KMS-11 (cell line): ENCODE measurements around the gene CCDC66.
"Not testable (repeated sequence)": the region's sequence is repeated elsewhere in the genome, so short reads cannot be mapped to it uniquely, and the experiment has no call there.

Experiments
- H2AFZ ChIP-seq: fragments of 200-600 bp; sonication (generic); 2 replicates; pipeline ENCODE4 v1.6.1; 2016; ENCODE audit warnings: antibody characterized with exemption, mixed run types, low read depth
- H3K27ac ChIP-seq: fragments of 200-600 bp; sonication (generic); 2 replicates; pipeline ENCODE4 v1.6.1; 2016; ENCODE audit warnings: mild to moderate bottlenecking, mixed run types
- H3K27me3 ChIP-seq: fragments of 200-600 bp; sonication (generic); 2 replicates; pipeline ENCODE4 v1.6.1; 2017; ENCODE audit warnings: mild to moderate bottlenecking, low read depth, mixed run types, moderate library complexity; ENCODE audit not compliant: insufficient read depth
- H3K36me3 ChIP-seq: fragments of 200-600 bp; sonication (generic); 2 replicates; pipeline ENCODE4 v1.6.1; 2017; ENCODE audit warnings: mild to moderate bottlenecking, mixed run types; ENCODE audit not compliant: insufficient read depth
- H3K4me1 ChIP-seq: fragments of 200-600 bp; sonication (generic); 2 replicates; pipeline ENCODE4 v1.6.1; 2016; ENCODE audit warnings: mild to moderate bottlenecking, low read depth, mixed run types; ENCODE audit not compliant: poor library complexity, severe bottlenecking
- H3K4me2 ChIP-seq: fragments of 200-600 bp; sonication (generic); 2 replicates; pipeline ENCODE4 v1.7.0; 2016; ENCODE audit warnings: mild to moderate bottlenecking, mixed run types
- H3K4me3 ChIP-seq: fragments of 200-600 bp; sonication (generic); IDR thresholded peaks from 2 replicates; pipeline ENCODE4 v1.6.1; 2017; ENCODE audit warnings: low read depth, low read length, mixed read lengths; ENCODE audit not compliant: insufficient read depth
- H3K79me2 ChIP-seq: fragments of 200-600 bp; sonication (generic); 2 replicates; pipeline ENCODE4 v1.6.1; 2016; ENCODE audit warnings: low read depth, mixed run types; ENCODE audit not compliant: insufficient read depth
- H3K9ac ChIP-seq: fragments of 200-600 bp; sonication (generic); 2 replicates; pipeline ENCODE4 v1.6.1; 2016; ENCODE audit warnings: mild to moderate bottlenecking, mixed run types
- H4K20me1 ChIP-seq: fragments of 200-600 bp; sonication (generic); 2 replicates; pipeline ENCODE4 v1.6.1; 2016; ENCODE audit warnings: mild to moderate bottlenecking, mixed run types; ENCODE audit not compliant: insufficient read depth
- TF ChIP-seq, protein P1 (sequence below): fragments of 200-600 bp; sonication (generic); conservative IDR thresholded peaks from 2 replicates; pipeline ENCODE4 v1.6.1; 2017; ENCODE audit warnings: low read depth, mild to moderate bottlenecking, antibody characterized with exemption, low read length, moderate library complexity, mixed read lengths

CCDC66 gene

GRCh38 chr3:56536735-56537134 is 20.2 kb upstream of the CCDC66 start:
- Histone ChIP-seq H3K27me3 (no peaks in the 10 kb centered on the region), H4K20me1 (no peaks in the 10 kb centered on the region)
- TF ChIP-seq, protein P1, sequence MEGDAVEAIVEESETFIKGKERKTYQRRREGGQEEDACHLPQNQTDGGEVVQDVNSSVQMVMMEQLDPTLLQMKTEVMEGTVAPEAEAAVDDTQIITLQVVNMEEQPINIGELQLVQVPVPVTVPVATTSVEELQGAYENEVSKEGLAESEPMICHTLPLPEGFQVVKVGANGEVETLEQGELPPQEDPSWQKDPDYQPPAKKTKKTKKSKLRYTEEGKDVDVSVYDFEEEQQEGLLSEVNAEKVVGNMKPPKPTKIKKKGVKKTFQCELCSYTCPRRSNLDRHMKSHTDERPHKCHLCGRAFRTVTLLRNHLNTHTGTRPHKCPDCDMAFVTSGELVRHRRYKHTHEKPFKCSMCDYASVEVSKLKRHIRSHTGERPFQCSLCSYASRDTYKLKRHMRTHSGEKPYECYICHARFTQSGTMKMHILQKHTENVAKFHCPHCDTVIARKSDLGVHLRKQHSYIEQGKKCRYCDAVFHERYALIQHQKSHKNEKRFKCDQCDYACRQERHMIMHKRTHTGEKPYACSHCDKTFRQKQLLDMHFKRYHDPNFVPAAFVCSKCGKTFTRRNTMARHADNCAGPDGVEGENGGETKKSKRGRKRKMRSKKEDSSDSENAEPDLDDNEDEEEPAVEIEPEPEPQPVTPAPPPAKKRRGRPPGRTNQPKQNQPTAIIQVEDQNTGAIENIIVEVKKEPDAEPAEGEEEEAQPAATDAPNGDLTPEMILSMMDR = no peak

GRCh38 chr3:56547486-56547885 is 9.5 kb upstream of the CCDC66 start:
- H3K27me3 ChIP-seq = no peaks in the 10 kb centered on the region
- no peak overlapping the region for H3K4me3 ChIP-seq

More at GRCh38 chr3:56536735-56537134, 20.2 kb upstream of the CCDC66 start:
- no peaks in the 10 kb centered on the region for H3K79me2 ChIP-seq
- H3K4me2 ChIP-seq = no peak overlapping the region
- no peak overlapping the region for H2AFZ ChIP-seq
- H3K27ac ChIP-seq = no peak overlapping the region
- no peaks in the 10 kb centered on the region for H3K4me1 ChIP-seq
- no peak overlapping the region for H3K9ac ChIP-seq
- H3K4me3 ChIP-seq = no peak overlapping the region
- no peaks in the 10 kb centered on the region for H3K36me3 ChIP-seq

DNA sequence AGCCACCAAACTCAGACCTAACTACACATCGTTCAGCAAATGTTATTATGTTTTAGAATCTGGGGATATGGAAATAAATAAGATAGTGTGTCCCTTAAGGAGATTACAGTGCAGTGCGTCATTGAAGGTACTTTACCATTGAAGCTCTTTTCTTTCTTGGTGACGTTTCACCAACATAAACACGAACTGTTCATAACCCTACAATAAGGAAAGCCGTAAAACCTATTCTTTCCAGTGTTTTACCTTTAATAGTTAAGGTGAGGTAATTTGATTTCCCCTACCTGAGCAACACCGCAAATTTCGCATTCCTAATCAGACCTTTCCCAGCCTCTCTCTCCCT is 826 bp downstream of the CCDC66 start:
- H3K27ac ChIP-seq = peak overlapping the region; percentile 98; the same call in 1 of the 2 replicates
- H4K20me1 ChIP-seq = no peaks in the 10 kb centered on the region
- TF ChIP-seq, protein P1 = no peak; the same call in 1 of the 2 replicates
- peak overlapping the region; percentile 96 for H2AFZ ChIP-seq
- H3K4me2 ChIP-seq = peak overlapping the region; percentile 40
- H3K4me3 ChIP-seq = no peak overlapping the region
- H3K4me1 ChIP-seq = peaks cover 14% of the 10 kb centered on the region
- no peaks in the 10 kb centered on the region for H3K27me3 ChIP-seq
- peaks cover 17% of the 10 kb centered on the region for H3K79me2 ChIP-seq
- peaks cover 4% of the 10 kb centered on the region; the same call in 1 of the 2 replicates for H3K36me3 ChIP-seq
- H3K9ac ChIP-seq = peak overlapping the region; percentile 95; the same call in 1 of the 2 replicates

More at GRCh38 chr3:56547486-56547885, 9.5 kb upstream of the CCDC66 start:
- Histone ChIP-seq H4K20me1 (no peaks in the 10 kb centered on the region), H3K36me3 (no peaks in the 10 kb centered on the region), H3K27ac (no peak overlapping the region), H3K4me1 (no peaks in the 10 kb centered on the region), H3K4me2 (no peak overlapping the region), H3K79me2 (no peaks in the 10 kb centered on the region), H3K9ac (no peak overlapping the region), H2AFZ (no peak overlapping the region)
- TF ChIP-seq, protein P1 = no peak

DNA sequence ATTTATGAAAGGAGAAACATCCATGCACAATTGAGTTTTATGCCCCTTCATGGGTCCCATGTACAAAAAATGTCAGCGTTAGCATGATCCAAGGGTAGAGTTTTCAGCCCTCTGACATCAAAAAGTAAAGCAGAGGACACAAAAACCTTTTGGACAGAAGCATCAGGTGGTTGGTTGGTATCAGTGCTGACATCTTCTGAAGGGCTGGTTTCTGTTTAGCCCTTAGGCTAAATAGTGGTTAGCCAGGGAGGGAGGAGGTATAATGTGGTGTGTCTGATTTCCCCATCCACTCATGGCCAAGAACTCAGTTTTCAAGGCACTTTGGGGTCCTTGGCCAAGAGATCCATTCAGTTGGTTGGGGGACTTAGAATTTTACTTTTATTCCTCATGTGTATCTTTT is 16.5 kb downstream of the CCDC66 start:
- H3K9ac ChIP-seq = no peak overlapping the region
- H3K36me3 ChIP-seq = no peaks in the 10 kb centered on the region
- H3K27ac ChIP-seq = no peak overlapping the region
- no peak overlapping the region for H3K4me2 ChIP-seq
- H3K4me3 ChIP-seq = no peak overlapping the region
- H3K4me1 ChIP-seq = peaks cover 4% of the 10 kb centered on the region
- TF ChIP-seq, protein P1 = no peak
- no peaks in the 10 kb centered on the region for H4K20me1 ChIP-seq
- no peaks in the 10 kb centered on the region for H3K79me2 ChIP-seq
- no peak overlapping the region for H2AFZ ChIP-seq
- H3K27me3 ChIP-seq = no peaks in the 10 kb centered on the region

DNA sequence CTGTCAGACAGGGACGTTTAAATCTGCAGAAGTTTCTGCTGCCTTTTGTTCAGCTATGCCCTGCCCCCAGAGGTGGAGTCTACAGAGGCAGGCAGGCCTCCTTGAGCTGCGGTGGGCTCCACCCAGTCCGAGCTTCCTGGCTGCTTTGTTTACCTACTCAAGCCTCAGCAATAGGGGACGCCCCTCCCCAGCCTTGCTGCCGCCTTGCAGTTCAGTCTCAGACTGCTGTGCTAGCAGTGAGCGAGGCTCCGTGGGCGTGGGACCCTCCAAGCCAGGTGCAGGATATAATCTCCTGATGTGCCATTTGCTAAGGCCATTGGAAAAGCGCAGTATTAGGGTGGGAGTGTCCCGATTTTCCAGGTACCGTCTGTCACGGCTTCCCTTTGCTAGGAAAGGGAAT is 25.0 kb downstream of the CCDC66 start:
- not testable (repeated sequence) for H3K27ac ChIP-seq, H3K4me3 ChIP-seq, H3K9ac ChIP-seq, H3K27me3 ChIP-seq, H3K79me2 ChIP-seq, H3K36me3 ChIP-seq, H4K20me1 ChIP-seq, H3K4me1 ChIP-seq, H3K4me2 ChIP-seq, H2AFZ ChIP-seq

GRCh38 chr3:56584275-56584674 is 27.3 kb downstream of the CCDC66 start:
- H3K4me1 ChIP-seq, H3K27me3 ChIP-seq, H3K27ac ChIP-seq, H2AFZ ChIP-seq, H3K79me2 ChIP-seq, H3K4me2 ChIP-seq, H3K36me3 ChIP-seq, H3K4me3 ChIP-seq, H3K9ac ChIP-seq, H4K20me1 ChIP-seq: not testable (repeated sequence)
